ES-I3 (cell line): ENCODE results near the gene ACAA1.
"Not testable (repeated sequence)": the region's sequence is repeated elsewhere in the genome, so short reads cannot be mapped to it uniquely, and the experiment has no call there.

Experiments used
- H3K36me3 ChIP-seq: 2 replicates; pipeline ENCODE4 v1.6.1; 2013; ENCODE audit warnings: mild to moderate bottlenecking, low read length, control low read depth, moderate library complexity; ENCODE audit not compliant: insufficient read depth
- H3K4me1 ChIP-seq: 2 replicates; pipeline ENCODE4 v1.6.1; 2013; ENCODE audit warnings: mild to moderate bottlenecking, control low read depth, low read length; ENCODE audit not compliant: insufficient read depth
- H3K9ac ChIP-seq: 2 replicates; pipeline ENCODE4 v1.6.1; 2013; ENCODE audit warnings: low read depth, mild to moderate bottlenecking, low read length, moderate library complexity
- H3K9me3 ChIP-seq: 2 replicates; pipeline ENCODE4 v1.6.1; 2013; ENCODE audit warnings: mild to moderate bottlenecking, low read length, moderate library complexity; ENCODE audit not compliant: control insufficient read depth, insufficient read depth

The ACAA1 gene

DNA sequence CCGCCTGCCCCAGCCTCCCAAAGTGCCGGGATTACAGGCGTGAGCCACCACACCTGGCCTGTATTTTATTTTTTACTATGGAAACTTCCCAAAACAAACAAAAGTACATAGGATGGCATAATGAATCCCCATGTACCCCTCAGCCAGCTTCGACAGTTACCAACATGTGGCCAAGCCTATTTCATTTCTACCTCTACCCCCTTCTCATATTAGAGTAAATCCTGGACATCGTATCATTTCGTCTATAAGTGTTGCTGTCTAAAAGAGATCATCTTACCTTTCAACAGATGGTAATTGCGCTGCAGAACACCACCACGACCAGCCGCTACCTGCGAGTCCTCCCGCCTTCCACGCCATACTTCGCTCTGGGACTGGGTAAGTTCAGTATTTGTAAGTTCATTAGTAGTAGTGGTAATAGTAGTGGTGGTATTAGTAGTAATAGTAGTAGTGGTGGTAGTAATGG, 53.0 kb downstream of the ACAA1 start:
- Histone ChIP-seq H3K36me3 (no peaks in the 10 kb centered on the region), H3K4me1 (no peaks in the 10 kb centered on the region), H3K9ac (no peak overlapping the region), H3K9me3 (peaks cover 6% of the 10 kb centered on the region)

DNA sequence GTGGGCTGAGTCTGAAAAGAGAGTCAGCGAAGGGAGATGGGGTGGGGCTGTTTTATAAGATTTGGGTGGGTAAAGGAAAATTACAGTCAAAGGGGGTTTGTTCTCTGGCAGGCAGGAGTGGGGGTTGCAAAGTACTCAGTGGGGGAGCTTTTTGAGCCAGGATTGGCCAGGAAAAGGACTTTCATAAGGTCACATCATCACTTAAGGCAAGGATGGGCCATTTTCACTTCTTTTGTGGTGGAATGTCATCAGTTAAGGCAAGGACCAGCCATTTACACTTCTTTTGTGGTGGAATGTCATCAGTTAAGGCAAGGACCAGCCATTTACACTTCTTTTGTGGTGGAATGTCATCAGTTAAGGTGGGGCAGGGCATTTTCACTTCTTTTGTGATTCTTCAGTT, 53.7 kb downstream of the ACAA1 start:
- H3K4me1 ChIP-seq, H3K9ac ChIP-seq, H3K36me3 ChIP-seq, H3K9me3 ChIP-seq: not testable (repeated sequence)

DNA sequence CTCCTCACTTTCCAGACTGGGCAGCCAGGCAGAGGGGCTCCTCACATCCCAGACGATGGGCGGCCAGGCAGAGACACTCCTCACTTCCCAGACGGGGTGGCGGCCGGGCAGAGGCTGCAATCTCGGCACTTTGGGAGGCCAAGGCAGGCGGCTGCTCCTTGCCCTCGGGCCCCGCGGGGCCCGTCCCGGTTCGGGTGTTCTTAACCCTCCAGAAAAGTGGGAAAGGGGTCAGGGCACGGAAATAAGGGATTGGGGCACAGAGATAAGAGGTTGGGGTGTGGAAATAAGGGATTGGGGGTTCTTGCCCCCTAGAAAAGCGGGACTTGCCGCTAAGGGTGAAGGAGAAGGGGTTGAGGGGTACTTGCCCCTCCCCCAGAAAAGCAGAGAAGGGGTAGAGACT, 54.6 kb downstream of the ACAA1 start:
- not testable (repeated sequence) for H3K4me1 ChIP-seq, H3K9ac ChIP-seq, H3K9me3 ChIP-seq

DNA sequence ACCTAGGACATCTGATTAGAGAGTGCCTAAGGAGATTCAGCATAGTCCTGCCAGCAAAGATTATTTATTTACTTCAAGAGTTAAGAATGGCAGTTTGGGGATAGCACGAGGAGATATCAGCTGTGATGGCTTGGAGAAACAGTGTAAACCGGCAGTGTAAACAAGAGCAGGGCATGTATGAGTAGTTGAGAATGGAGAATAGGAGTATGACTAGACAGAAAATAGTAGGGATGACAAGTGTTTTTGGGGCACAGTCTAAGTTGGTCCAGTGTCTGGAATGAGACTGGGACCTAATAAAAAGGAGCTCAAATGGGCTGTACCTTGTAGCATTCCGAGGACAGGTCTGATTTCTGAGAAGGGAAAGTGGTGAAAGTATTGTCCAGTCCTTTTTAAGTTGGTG, 59.9 kb downstream of the ACAA1 start:
- not testable (repeated sequence) for H3K36me3 ChIP-seq, H3K9ac ChIP-seq, H3K9me3 ChIP-seq, H3K4me1 ChIP-seq

More for the DNA sequence above, 54.6 kb downstream of the ACAA1 start:
- H3K36me3 ChIP-seq, result not testable (repeated sequence)
